ENCODE data around the gene FABP6. TPM values are rescaled to one million over a fixed set of nuclear protein-coding genes. Genes with fewer than 3 reads are reported as not detected.

Gene FABP6
- total and polyA plus RNA-seq, 10 donors, result 0.24 TPM; not detected in 9

- 90 to 98% (median 93%) methylated on average over 5 of the region's 5 CpGs for WGBS, 5 donors
- TF ChIP-seq POLR2A (IDR thresholded peaks at IDR 0.05), result no peak
- no peak for TF ChIP-seq POLR2AphosphoS5 (IDR thresholded peaks at IDR 0.05)
- TF ChIP-seq CTCF (IDR thresholded peaks at IDR 0.05 in 8 of 11, conservative IDR thresholded peaks at IDR 0.05 in 3 of 11), result no peak
- Histone ChIP-seq H3K36me3 (peaks cover 0 to 47% (median 11%) of the 10 kb centered on the region in 6 donors), H3K27me3 (replicated peaks in 1 of 7) (no peaks in the 10 kb centered on the region), H3K27ac (no peak overlapping the region), H3K9me3 (no peaks in the 10 kb centered on the region), H3K4me3 (no peak overlapping the region), H3K4me1 (no peaks in the 10 kb centered on the region)
- intact Hi-C loops (cut with DNase I; ENCODE audit: low total_unique reads), result no loop called here
- peak; percentile 47 for DNase-seq
Observed at GRCh38 chr5:160250226-160250625, 20.9 kb downstream of the FABP6 start.

- 64 to 80% (median 64%) methylated on average over 2 of the region's 2 CpGs for WGBS, 5 donors
Observed at GRCh38 chr5:160250826-160251225, 21.5 kb downstream of the FABP6 start.

GRCh38 chr5:160251406-160252155 lies 22.3 kb downstream of the FABP6 start:
- H3K9me3 ChIP-seq, result no peaks in the 10 kb centered on the region
- no peaks in the 10 kb centered on the region for H3K4me1 ChIP-seq
- peak; percentile 41 for DNase-seq
- intact Hi-C loops (cut with DNase I; ENCODE audit: low total_unique reads), result no loop called here
- no peak overlapping the region for H3K27ac ChIP-seq
- no peak overlapping the region for H3K4me3 ChIP-seq
- peaks cover 0 to 61% (median 11%) of the 10 kb centered on the region in 6 donors for H3K36me3 ChIP-seq
- 85 to 92% (median 89%) methylated on average over 14 of the region's 14 CpGs for WGBS, 5 donors
- H3K27me3 ChIP-seq (replicated peaks in 1 of 7), result no peaks in the 10 kb centered on the region
- TF ChIP-seq POLR2AphosphoS5 (IDR thresholded peaks at IDR 0.05) (no peak), POLR2A (IDR thresholded peaks at IDR 0.05) (no peak), CTCF (IDR thresholded peaks at IDR 0.05 in 8 of 11, conservative IDR thresholded peaks at IDR 0.05 in 3 of 11) (no peak)

More at GRCh38 chr5:160250826-160251225, 21.5 kb downstream of the FABP6 start:
- Histone ChIP-seq H3K9me3 (no peaks in the 10 kb centered on the region), H3K36me3 (peaks cover 0 to 53% (median 11%) of the 10 kb centered on the region in 6 donors), H3K4me3 (no peak overlapping the region), H3K27me3 (replicated peaks in 1 of 7) (no peaks in the 10 kb centered on the region), H3K27ac (no peak overlapping the region), H3K4me1 (no peaks in the 10 kb centered on the region)
- intact Hi-C loops (cut with DNase I; ENCODE audit: low total_unique reads), result no loop called here
- TF ChIP-seq POLR2A (IDR thresholded peaks at IDR 0.05) (no peak), POLR2AphosphoS5 (IDR thresholded peaks at IDR 0.05) (no peak), CTCF (IDR thresholded peaks at IDR 0.05 in 8 of 11, conservative IDR thresholded peaks at IDR 0.05 in 3 of 11) (no peak)
- no peak for DNase-seq

GRCh38 chr5:160252916-160253315 lies 23.6 kb downstream of the FABP6 start:
- 85 to 92% (median 89%) methylated on average over 7 to 9 of the region's 9 CpGs for WGBS, 5 donors
- no peak for TF ChIP-seq POLR2A (IDR thresholded peaks at IDR 0.05)
- TF ChIP-seq POLR2AphosphoS5 (IDR thresholded peaks at IDR 0.05), result no peak
- no peak for TF ChIP-seq CTCF (IDR thresholded peaks at IDR 0.05 in 8 of 11, conservative IDR thresholded peaks at IDR 0.05 in 3 of 11)
- Histone ChIP-seq H3K4me3 (no peak overlapping the region), H3K27me3 (replicated peaks in 1 of 7) (no peaks in the 10 kb centered on the region), H3K4me1 (no peaks in the 10 kb centered on the region), H3K36me3 (peaks cover 0 to 68% (median 11%) of the 10 kb centered on the region in 6 donors), H3K9me3 (no peaks in the 10 kb centered on the region), H3K27ac (no peak overlapping the region)
- intact Hi-C loops (cut with DNase I; ENCODE audit: low total_unique reads), result no loop called here
- DNase-seq, result no peak
